ENCODE results near the gene MAB21L4. TPM values are rescaled to one million over a fixed set of nuclear protein-coding genes. Genes with fewer than 3 reads are reported as not detected.

The MAB21L4 gene
- total and polyA plus RNA-seq, 2 donors from 2014 or later: 6.1 to 28.5 TPM

DNA sequence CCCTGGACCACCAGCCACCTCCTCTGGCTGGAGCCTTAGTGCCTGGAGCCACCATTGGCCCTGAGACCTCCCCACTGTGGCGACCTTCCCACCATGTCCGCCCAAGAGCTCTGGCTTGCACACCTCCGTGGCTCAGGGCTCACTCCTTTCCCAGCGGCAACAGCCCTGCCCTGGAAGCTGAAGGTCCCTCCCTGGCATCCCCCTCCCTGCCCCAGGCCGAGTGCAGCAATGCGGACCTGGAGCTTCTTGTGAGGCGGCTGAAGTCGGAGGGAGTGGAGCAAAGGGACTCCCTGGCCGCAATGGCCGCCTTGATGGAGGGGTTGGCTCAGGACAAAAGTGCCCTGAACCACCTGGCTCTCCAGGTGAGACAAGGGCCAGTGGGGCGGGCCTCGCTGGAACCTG, 38.7 kb upstream of the MAB21L4 start:
- FAIRE-seq (no peak), DNase-seq (peak in 3 of 5 donors; percentile 8 to 63 (median 32))
- Histone ChIP-seq H3K27me3 (ENCODE audit: control insufficient read depth, insufficient read depth, low read length) (no peaks in the 10 kb centered on the region), H3K36me3 (ENCODE audit: control insufficient read depth in 2 of 3, insufficient read depth in 3 of 3, low read length in 3 of 3) (no peaks in the 10 kb centered on the region), H3K9me3 (ENCODE audit: control insufficient read depth in 2 of 3, insufficient read depth in 1 of 3, low read length in 3 of 3) (peaks cover 0 to 10% (median 2%) of the 10 kb centered on the region in 3 donors), H3K27ac (ENCODE audit: low read depth in 2 of 2, low read length in 2 of 2) (no peak overlapping the region), H3K4me1 (ENCODE audit: control insufficient read depth in 2 of 3, insufficient read depth in 2 of 3, low read depth in 1 of 3, low read length in 3 of 3) (no peaks in the 10 kb centered on the region), H3K4me3 (ENCODE audit: low read length in 3 of 3) (no peak overlapping the region), H3K9ac (ENCODE audit: low read length in 3 of 3) (no peak overlapping the region)
- intact Hi-C loops (cut with DNase I): no loop called here
- TF ChIP-seq, protein P1, sequence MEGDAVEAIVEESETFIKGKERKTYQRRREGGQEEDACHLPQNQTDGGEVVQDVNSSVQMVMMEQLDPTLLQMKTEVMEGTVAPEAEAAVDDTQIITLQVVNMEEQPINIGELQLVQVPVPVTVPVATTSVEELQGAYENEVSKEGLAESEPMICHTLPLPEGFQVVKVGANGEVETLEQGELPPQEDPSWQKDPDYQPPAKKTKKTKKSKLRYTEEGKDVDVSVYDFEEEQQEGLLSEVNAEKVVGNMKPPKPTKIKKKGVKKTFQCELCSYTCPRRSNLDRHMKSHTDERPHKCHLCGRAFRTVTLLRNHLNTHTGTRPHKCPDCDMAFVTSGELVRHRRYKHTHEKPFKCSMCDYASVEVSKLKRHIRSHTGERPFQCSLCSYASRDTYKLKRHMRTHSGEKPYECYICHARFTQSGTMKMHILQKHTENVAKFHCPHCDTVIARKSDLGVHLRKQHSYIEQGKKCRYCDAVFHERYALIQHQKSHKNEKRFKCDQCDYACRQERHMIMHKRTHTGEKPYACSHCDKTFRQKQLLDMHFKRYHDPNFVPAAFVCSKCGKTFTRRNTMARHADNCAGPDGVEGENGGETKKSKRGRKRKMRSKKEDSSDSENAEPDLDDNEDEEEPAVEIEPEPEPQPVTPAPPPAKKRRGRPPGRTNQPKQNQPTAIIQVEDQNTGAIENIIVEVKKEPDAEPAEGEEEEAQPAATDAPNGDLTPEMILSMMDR (IDR thresholded peaks at IDR 0.05; ENCODE audit: borderline replicate concordance, extremely low read depth, insufficient read depth): no peak

DNA sequence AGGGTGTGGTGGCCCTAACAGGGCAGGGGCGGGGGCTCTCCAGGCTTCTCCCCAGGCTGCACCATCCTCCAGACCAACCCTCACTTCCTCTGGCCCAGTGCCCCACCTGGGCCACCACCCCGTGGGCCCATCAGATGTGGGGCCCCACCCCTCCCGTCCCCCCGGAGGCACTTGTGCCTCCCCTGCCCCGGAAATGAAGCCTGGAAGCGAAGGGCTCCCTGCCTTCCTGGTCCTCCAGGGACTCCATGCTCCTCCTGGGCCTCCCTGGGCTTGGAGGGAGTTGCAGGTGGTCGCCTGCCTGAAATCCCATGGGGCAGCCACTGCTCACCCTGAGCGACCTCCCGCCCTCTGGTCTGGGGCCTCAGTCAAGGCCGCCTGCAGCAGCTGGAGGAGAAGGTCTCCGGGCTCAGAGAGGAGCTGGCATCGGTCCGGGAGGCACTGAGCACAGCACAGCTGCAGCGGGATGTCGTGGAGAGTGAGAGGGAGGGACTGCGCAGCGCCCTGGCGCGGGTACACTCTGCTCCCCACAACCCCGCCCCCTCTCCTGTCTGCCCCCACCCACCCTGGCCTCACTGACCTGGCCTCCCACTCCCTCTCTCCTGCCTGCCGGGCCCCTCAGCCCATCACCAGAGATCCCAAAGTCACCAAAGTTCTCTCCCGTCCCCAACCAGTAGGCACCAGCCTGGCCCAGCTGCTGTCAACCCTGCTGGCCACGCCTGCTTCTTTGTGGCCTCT, 38.2 kb upstream of the MAB21L4 start:
- no peak overlapping the region for H3K4me3 ChIP-seq (ENCODE audit: low read length in 3 of 3)
- H3K4me1 ChIP-seq (ENCODE audit: control insufficient read depth in 2 of 3, insufficient read depth in 2 of 3, low read depth in 1 of 3, low read length in 3 of 3): no peaks in the 10 kb centered on the region
- TF ChIP-seq, protein P1 (IDR thresholded peaks at IDR 0.05; ENCODE audit: borderline replicate concordance, extremely low read depth, insufficient read depth): no peak
- no peak overlapping the region for H3K27ac ChIP-seq (ENCODE audit: low read depth in 2 of 2, low read length in 2 of 2)
- FAIRE-seq (no peak), DNase-seq (peak in 3 of 5 donors; percentile 5 to 74 (median 32))
- H3K9ac ChIP-seq (ENCODE audit: low read length in 3 of 3): no peak overlapping the region
- intact Hi-C loops (cut with DNase I): no loop called here
- H3K36me3 ChIP-seq (ENCODE audit: control insufficient read depth in 2 of 3, insufficient read depth in 3 of 3, low read length in 3 of 3): no peaks in the 10 kb centered on the region
- no peaks in the 10 kb centered on the region for H3K27me3 ChIP-seq (ENCODE audit: control insufficient read depth, insufficient read depth, low read length)
- peaks cover 0 to 10% (median 2%) of the 10 kb centered on the region in 3 donors for H3K9me3 ChIP-seq (ENCODE audit: control insufficient read depth in 2 of 3, insufficient read depth in 1 of 3, low read length in 3 of 3)

DNA sequence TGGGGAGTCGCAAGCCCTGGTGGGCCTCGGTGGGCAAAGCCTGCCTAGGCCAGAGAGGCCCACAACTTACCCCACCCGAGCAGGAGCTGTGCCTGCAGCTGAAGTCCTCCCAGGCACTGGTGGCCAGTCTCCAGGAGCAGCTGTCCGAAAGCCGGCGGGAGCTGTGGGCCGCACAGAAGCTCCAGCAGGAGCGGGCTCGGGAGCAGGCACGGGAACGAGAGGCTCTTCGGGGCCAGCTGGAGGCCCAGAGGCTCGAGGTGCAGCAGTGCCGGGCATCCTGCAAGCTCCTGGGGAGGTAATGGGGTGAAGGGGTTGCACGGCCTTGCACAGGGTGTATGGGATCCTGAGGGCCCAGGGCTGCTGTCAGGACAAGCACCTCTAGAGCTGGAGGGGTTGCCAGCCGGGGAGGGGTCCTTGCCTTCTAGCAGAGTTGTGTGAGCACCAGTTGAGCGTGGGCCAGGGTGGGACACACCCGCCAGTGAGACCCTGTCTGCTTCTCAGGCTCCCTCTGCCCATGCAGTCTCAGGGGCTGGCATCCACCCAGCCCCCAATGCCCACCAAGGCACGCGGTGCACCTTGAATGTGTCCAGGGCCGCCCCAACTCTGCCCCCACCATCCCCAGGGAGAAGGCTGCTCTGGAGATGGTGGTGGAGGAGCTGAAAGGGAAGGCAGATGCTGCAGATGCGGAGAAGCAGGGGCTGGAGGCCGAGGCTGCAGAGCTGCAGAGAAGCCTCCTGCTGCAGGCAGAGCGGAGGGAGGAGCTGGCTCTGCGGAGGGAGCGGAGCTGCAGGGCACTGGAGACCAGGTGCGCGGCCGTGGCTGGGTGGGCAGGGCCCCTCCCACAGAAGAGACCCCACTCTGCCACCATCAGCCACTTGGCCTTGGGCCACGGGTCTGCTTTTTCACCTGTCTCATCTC, 37.4 kb upstream of the MAB21L4 start:
- peak in 3 of 5 donors; percentile 9 to 72 (median 35) for DNase-seq
- no peak overlapping the region for H3K9ac ChIP-seq (ENCODE audit: low read length in 3 of 3)
- H3K9me3 ChIP-seq (ENCODE audit: control insufficient read depth in 2 of 3, insufficient read depth in 1 of 3, low read length in 3 of 3): peaks cover 0 to 10% (median 0%) of the 10 kb centered on the region in 3 donors
- no peaks in the 10 kb centered on the region for H3K27me3 ChIP-seq (ENCODE audit: control insufficient read depth, insufficient read depth, low read length)
- TF ChIP-seq, protein P1 (IDR thresholded peaks at IDR 0.05; ENCODE audit: borderline replicate concordance, extremely low read depth, insufficient read depth): no peak
- H3K4me1 ChIP-seq (ENCODE audit: control insufficient read depth in 2 of 3, insufficient read depth in 2 of 3, low read depth in 1 of 3, low read length in 3 of 3): no peaks in the 10 kb centered on the region
- intact Hi-C loops (cut with DNase I): no loop called here
- no peaks in the 10 kb centered on the region for H3K36me3 ChIP-seq (ENCODE audit: control insufficient read depth in 2 of 3, insufficient read depth in 3 of 3, low read length in 3 of 3)
- H3K4me3 ChIP-seq (ENCODE audit: low read length in 3 of 3): no peak overlapping the region
- no peak overlapping the region for H3K27ac ChIP-seq (ENCODE audit: low read depth in 2 of 2, low read length in 2 of 2)
- no peak for FAIRE-seq

Measured in kidney (tissue), 14 donors.